H9 (cell line): ENCODE measurements around the gene TMBIM1. TPM values are rescaled to one million over a fixed set of nuclear protein-coding genes. Genes with fewer than 3 reads are reported as not detected.

Source experiments
- DNase-seq: peaks from one replicate; pipeline ENCODE4 v3.0.0-alpha.2; 2017
- H2AFZ ChIP-seq: one replicate; pipeline ENCODE4 v1.6.1; 2013; ENCODE audit warnings: mild to moderate bottlenecking, low read length, control low read depth, moderate library complexity
- H2AK5ac ChIP-seq: 2 replicates; pipeline ENCODE4 v1.6.1; 2013; ENCODE audit warnings: low read length, control low read depth, mixed read lengths; ENCODE audit not compliant: insufficient read length
- H2BK120ac ChIP-seq: one replicate; pipeline ENCODE4 v1.6.1; 2013; ENCODE audit warnings: low read depth, mild to moderate bottlenecking, low read length, control low read depth, inconsistent platforms; ENCODE audit not compliant: poor library complexity, severe bottlenecking
- H2BK12ac ChIP-seq: 2 replicates; pipeline ENCODE4 v1.6.1; 2013; ENCODE audit warnings: low read length, control low read depth, mixed read lengths, low read depth; ENCODE audit not compliant: insufficient read length
- H2BK15ac ChIP-seq: 2 replicates; pipeline ENCODE4 v1.6.1; 2013; ENCODE audit warnings: low read depth, low read length, control low read depth
- H2BK20ac ChIP-seq: one replicate; pipeline ENCODE4 v1.6.1; 2013; ENCODE audit warnings: low read depth, mild to moderate bottlenecking, low read length, control low read depth, inconsistent platforms; ENCODE audit not compliant: poor library complexity, severe bottlenecking
- H2BK5ac ChIP-seq: 2 replicates; pipeline ENCODE4 v1.6.1; 2013; ENCODE audit warnings: low read length, control low read depth, mixed read lengths; ENCODE audit not compliant: insufficient read length
- H3K14ac ChIP-seq: 2 replicates; pipeline ENCODE4 v1.6.1; 2013; ENCODE audit warnings: low read length, control low read depth; ENCODE audit not compliant: insufficient read depth
- H3K18ac ChIP-seq: 2 replicates; pipeline ENCODE4 v1.6.1; 2013; ENCODE audit warnings: low read depth, mild to moderate bottlenecking, mixed read lengths, low read length, control low read depth; ENCODE audit not compliant: insufficient read length
- H3K23ac ChIP-seq: 2 replicates; pipeline ENCODE4 v1.6.1; 2013; ENCODE audit warnings: low read length, control low read depth, mixed read lengths, low read depth; ENCODE audit not compliant: insufficient read length
- H3K23me2 ChIP-seq: 2 replicates; pipeline ENCODE4 v1.6.1; 2013; ENCODE audit warnings: low read depth, mild to moderate bottlenecking, mixed read lengths, low read length, control low read depth; ENCODE audit not compliant: insufficient read length, poor library complexity, severe bottlenecking
- H3K27ac ChIP-seq: 2 replicates; pipeline ENCODE4 v1.5.1; 2013; ENCODE audit warnings: low read length, control low read depth, mixed read lengths, low read depth; ENCODE audit not compliant: insufficient read length
- H3K27me3 ChIP-seq: 2 replicates; pipeline ENCODE4 v1.6.1; 2013; ENCODE audit warnings: low read length, control low read depth, inconsistent platforms; ENCODE audit not compliant: insufficient read depth
- H3K4ac ChIP-seq: 2 replicates; pipeline ENCODE4 v1.6.1; 2013; ENCODE audit warnings: low read depth, mild to moderate bottlenecking, control low read depth, inconsistent platforms, low read length, moderate library complexity
- H3K4me1 ChIP-seq: 2 replicates; pipeline ENCODE4 v1.6.1; 2013; ENCODE audit warnings: low read length, control low read depth, inconsistent platforms; ENCODE audit not compliant: insufficient read depth
- H3K4me2 ChIP-seq: 2 replicates; pipeline ENCODE4 v1.6.1; 2013; ENCODE audit warnings: low read length, control low read depth, mixed read lengths; ENCODE audit not compliant: insufficient read length, insufficient read depth
- H3K56ac ChIP-seq: 2 replicates; pipeline ENCODE4 v1.6.1; 2013; ENCODE audit warnings: low read depth, mild to moderate bottlenecking, mixed read lengths, low read length, control low read depth; ENCODE audit not compliant: insufficient read length
- H3K79me1 ChIP-seq: 2 replicates; pipeline ENCODE4 v1.6.1; 2013; ENCODE audit warnings: low read depth, mild to moderate bottlenecking, moderate library complexity, low read length, control low read depth, inconsistent platforms; ENCODE audit not compliant: insufficient read depth, poor library complexity, severe bottlenecking
- H3K79me2 ChIP-seq: 2 replicates; pipeline ENCODE4 v1.6.1; 2013; ENCODE audit warnings: low read length, control low read depth, inconsistent platforms; ENCODE audit not compliant: insufficient read depth
- H3K9ac ChIP-seq: 2 replicates; pipeline ENCODE4 v1.6.1; 2013; ENCODE audit warnings: low read length, control low read depth, mixed read lengths; ENCODE audit not compliant: insufficient read length; ENCODE audit errors: extremely low read depth
- H3K9me3 ChIP-seq: one replicate; pipeline ENCODE4 v1.6.1; 2013; ENCODE audit warnings: low read depth, low read length, inconsistent platforms; ENCODE audit not compliant: control insufficient read depth
- H3T11ph ChIP-seq: one replicate; pipeline ENCODE4 v1.6.1; 2013; ENCODE audit warnings: mild to moderate bottlenecking, low read length, control low read depth, inconsistent platforms
- H4K20me1 ChIP-seq: one replicate; pipeline ENCODE4 v1.6.1; 2013; ENCODE audit not compliant: control insufficient read depth, insufficient read length, insufficient read depth
- H4K5ac ChIP-seq: 2 replicates; pipeline ENCODE4 v1.6.1; 2013; ENCODE audit warnings: low read depth, mild to moderate bottlenecking, mixed read lengths, low read length, control low read depth; ENCODE audit not compliant: insufficient read length
- H4K8ac ChIP-seq: replicated peaks from 2 replicates; pipeline ENCODE4 v1.6.1; 2013; ENCODE audit warnings: low read length, control low read depth, mixed read lengths, low read depth; ENCODE audit not compliant: insufficient read length
- H4K91ac ChIP-seq: 2 replicates; pipeline ENCODE4 v1.6.1; 2013; ENCODE audit warnings: low read depth, mild to moderate bottlenecking, moderate library complexity, mixed read lengths, low read length, control low read depth; ENCODE audit not compliant: insufficient read length
- H3K27ac Mint-ChIP-seq, 3 experiments: 2 replicates in 2 of 3; 3 replicates in 1 of 3; pipeline ENCODE4 v1.8.0; 2020 to 2021; ENCODE audit warnings: mixed read lengths in 3 of 3, mild to moderate bottlenecking in 1 of 3, moderate library complexity in 1 of 3
- H3K27me3 Mint-ChIP-seq: 2 replicates; pipeline ENCODE4 v1.8.0; 2021; ENCODE audit warnings: low read depth, mild to moderate bottlenecking, moderate library complexity, mixed read lengths
- H3K36me3 Mint-ChIP-seq, 3 experiments: 2 replicates in 2 of 3; 3 replicates in 1 of 3; pipeline ENCODE4 v1.8.0; 2020 to 2021; ENCODE audit warnings: low read depth in 3 of 3, mixed read lengths in 3 of 3; ENCODE audit not compliant: insufficient read depth in 1 of 3
- H3K4me1 Mint-ChIP-seq, 2 experiments: 2 replicates each; pipeline ENCODE4 v1.8.0; 2020; ENCODE audit warnings: mixed read lengths in 2 of 2
- H3K4me3 Mint-ChIP-seq, 2 experiments: 2 replicates in 1 of 2; 3 replicates in 1 of 2; pipeline ENCODE4 v1.8.0; 2020 to 2021; ENCODE audit warnings: mild to moderate bottlenecking in 2 of 2, mixed read lengths in 2 of 2, moderate library complexity in 1 of 2
- H3K9me3 Mint-ChIP-seq, 2 experiments: 2 replicates in 1 of 2; 3 replicates in 1 of 2; pipeline ENCODE4 v1.8.0; 2020; ENCODE audit warnings: mild to moderate bottlenecking in 2 of 2, mixed read lengths in 2 of 2, moderate library complexity in 1 of 2
- CTCF ChIP-seq: fragments of 200-600 bp; sonication (generic); conservative IDR thresholded peaks from 3 replicates; pipeline ENCODE4 v1.8.0; 2021; ENCODE audit warnings: antibody characterized with exemption, mild to moderate bottlenecking
- WGBS: extraction: QIAGEN DNeasy Blood & Tissue Kit; methylation state at CpG from one replicate; pipeline ENCODE4 v1.1.7; 2013; ENCODE audit warnings: missing lambda C conversion rate, low lambda C conversion rate, mixed read lengths; ENCODE audit not compliant: insufficient read length; ENCODE audit errors: extremely low coverage; 5-methylcytosine and 5-hydroxymethylcytosine counted together
- total RNA-seq: library from RNA; stranded (reverse); gene quantifications from 2 replicates; pipeline ENCODE4 v1.2.1, GENCODE V29; 2021

The TMBIM1 gene
- total RNA-seq, 1 experiment from 2014 or later, result 17.4 TPM

GRCh38 chr2:218318241-218318640 is 25.9 kb upstream of the TMBIM1 start:
- Histone ChIP-seq H3K9me3 (no peaks in the 10 kb centered on the region), H4K91ac (no peak overlapping the region), H3K18ac (no peak overlapping the region), H3K27me3 (no peaks in the 10 kb centered on the region), H3K4ac (no peak overlapping the region), H2AK5ac (no peak overlapping the region), H2AFZ (no peak overlapping the region), H3K79me2 (no peaks in the 10 kb centered on the region), H3K23me2 (no peaks in the 10 kb centered on the region), H3K4me2 (no peak overlapping the region), H3T11ph (no peak overlapping the region), H2BK5ac (no peak overlapping the region), H2BK15ac (no peak overlapping the region), H3K9ac (no peak overlapping the region), H3K14ac (no peak overlapping the region), H3K79me1 (no peaks in the 10 kb centered on the region), H2BK12ac (no peak overlapping the region), H4K20me1 (no peaks in the 10 kb centered on the region), H3K27ac (no peak overlapping the region), H3K56ac (no peak overlapping the region), H4K8ac (no peak overlapping the region), H3K23ac (no peak overlapping the region), H2BK120ac (no peak overlapping the region), H2BK20ac (no peak overlapping the region), H3K4me1 (0 out of 2 replicates have a peak, but pooled peaks cover 2% of the 10 kb centered on the region), H4K5ac (no peak overlapping the region)
- H3K36me3 Mint-ChIP-seq, result no peaks in the 10 kb centered on the region
- H3K4me3 Mint-ChIP-seq, result no peak overlapping the region
- no peaks in the 10 kb centered on the region; the same call in 1 of the 2 replicates for H3K27me3 Mint-ChIP-seq
- no peak overlapping the region for H3K27ac Mint-ChIP-seq
- DNase-seq, result no peak
- TF ChIP-seq CTCF, result no peak
- WGBS, result no CpG with 5 or more reads among the region's 7 CpGs
- peaks cover 12 to 13% of the 10 kb centered on the region in 2 experiments for H3K4me1 Mint-ChIP-seq
- no peaks in the 10 kb centered on the region for H3K9me3 Mint-ChIP-seq
